LNCaP clone FGC (cell line): ENCODE measurements around the gene COL23A1.

Source experiments
- DNase-seq: peaks from one replicate; pipeline ENCODE4 v3.0.0-alpha.2; 2011; ENCODE audit warnings: low read depth
- H3K4me3 ChIP-seq: 2 replicates; pipeline ENCODE4 v1.5.1; 2011; ENCODE audit warnings: mild to moderate bottlenecking, low read depth, low read length, control low read depth
- CTCF ChIP-seq: IDR thresholded peaks from 2 replicates; pipeline ENCODE4 v1.5.1; 2012; ENCODE audit warnings: mild to moderate bottlenecking; ENCODE audit not compliant: control insufficient read depth, insufficient read depth; ENCODE audit errors: extremely low read depth

COL23A1 gene

GRCh38 chr5:178403351-178403750 lies 186.8 kb downstream of the COL23A1 start:
- TF ChIP-seq CTCF, result no peak
- no peak for DNase-seq
- no peak overlapping the region for H3K4me3 ChIP-seq

GRCh38 chr5:178399701-178400095 lies 190.5 kb downstream of the COL23A1 start:
- no peak for TF ChIP-seq CTCF
- DNase-seq, result no peak
- H3K4me3 ChIP-seq, result no peak overlapping the region

- TF ChIP-seq CTCF, result no peak
- no peak for DNase-seq
- H3K4me3 ChIP-seq, result no peak overlapping the region
These were observed 191.1 kb downstream of the COL23A1 start for GRCh38 chr5:178398901-178399700.

GRCh38 chr5:178396796-178397720 lies 193.1 kb downstream of the COL23A1 start:
- TF ChIP-seq CTCF, result no peak
- DNase-seq, result no peak
- no peak overlapping the region for H3K4me3 ChIP-seq

GRCh38 chr5:178394074-178394473 lies 196.1 kb downstream of the COL23A1 start:
- DNase-seq, result no peak
- TF ChIP-seq CTCF, result no peak
- H3K4me3 ChIP-seq, result no peak overlapping the region

GRCh38 chr5:178392931-178393394 lies 197.2 kb downstream of the COL23A1 start:
- no peak overlapping the region for H3K4me3 ChIP-seq
- TF ChIP-seq CTCF, result no peak
- DNase-seq, result no peak
